GM12878 (cell line): ENCODE measurements around the gene ZNF619. TPM values are rescaled to one million over a fixed set of nuclear protein-coding genes. Genes with fewer than 3 reads are reported as not detected.

Experiments used
- CHD2 ChIP-seq: IDR thresholded peaks from 2 replicates; pipeline ENCODE4 v1.6.1; 2011; ENCODE audit warnings: low read depth, low read length, improper control_type of control experiment, borderline replicate concordance
- DPF2 ChIP-seq: fragments of 450-650 bp; IDR thresholded peaks from 2 replicates; pipeline ENCODE4 v1.6.1; 2017; ENCODE audit warnings: mild to moderate bottlenecking
- EZH2 ChIP-seq: IDR thresholded peaks from 2 replicates; pipeline ENCODE4 v1.6.1; 2012; ENCODE audit warnings: low read depth, mild to moderate bottlenecking, control low read depth, inconsistent platforms, low read length, borderline replicate concordance; ENCODE audit not compliant: control insufficient read depth
- FOXK2 ChIP-seq: fragments of 450-650 bp; IDR thresholded peaks from 2 replicates; pipeline ENCODE4 v1.6.1; 2017; ENCODE audit warnings: mild to moderate bottlenecking, moderate library complexity
- HCFC1 ChIP-seq: fragments of 150-350 bp; IDR thresholded peaks from 2 replicates; pipeline ENCODE4 v1.6.1; 2014; ENCODE audit warnings: low read length
- HDAC6 ChIP-seq: fragments of 200-600 bp; sonication (generic); IDR thresholded peaks from one replicate; pipeline ENCODE4 v1.8.0; 2017; ENCODE audit warnings: antibody characterized with exemption; ENCODE audit not compliant: unreplicated experiment
- IKZF1 ChIP-seq: fragments of 450-650 bp; conservative IDR thresholded peaks from 2 replicates; pipeline ENCODE4 v1.6.1; 2017; ENCODE audit warnings: antibody characterized with exemption, mild to moderate bottlenecking
- KAT2A ChIP-seq: conservative IDR thresholded peaks from 2 replicates; pipeline ENCODE4 v1.6.1; 2011; ENCODE audit warnings: low read depth, low read length; ENCODE audit not compliant: control insufficient read depth
- MEF2A ChIP-seq: IDR thresholded peaks from 2 replicates; pipeline ENCODE4 v1.6.1; 2011; ENCODE audit warnings: low read depth, mild to moderate bottlenecking, low read length, moderate library complexity; ENCODE audit not compliant: insufficient read depth
- MEF2B ChIP-seq: fragments of 450-650 bp; IDR thresholded peaks from 2 replicates; pipeline ENCODE4 v1.6.1; 2018; ENCODE audit warnings: mild to moderate bottlenecking, moderate library complexity; ENCODE audit not compliant: partially characterized antibody, poor library complexity, severe bottlenecking
- NFYB ChIP-seq: IDR thresholded peaks from 2 replicates; pipeline ENCODE4 v1.6.1; 2011; ENCODE audit warnings: low read depth, mild to moderate bottlenecking, low read length, improper control_type of control experiment, moderate library complexity; ENCODE audit not compliant: insufficient read depth
- POLR2AphosphoS2 ChIP-seq: IDR thresholded peaks from 2 replicates; pipeline ENCODE4 v1.6.1; 2011; ENCODE audit warnings: low read depth, mild to moderate bottlenecking, low read length, improper control_type of control experiment, moderate library complexity
- RBBP5 ChIP-seq: fragments of 200-600 bp; sonication (generic); conservative IDR thresholded peaks from 2 replicates; pipeline ENCODE4 v1.6.1; 2016
- RCOR1 ChIP-seq: conservative IDR thresholded peaks from 2 replicates; pipeline ENCODE4 v1.6.1; 2012; ENCODE audit warnings: low read depth, low read length, improper control_type of control experiment
- RFX5 ChIP-seq: IDR thresholded peaks from 2 replicates; pipeline ENCODE4 v1.6.1; 2011; ENCODE audit warnings: low read depth, low read length, improper control_type of control experiment
- SMAD1 ChIP-seq: fragments of 450-650 bp; IDR thresholded peaks from 2 replicates; pipeline ENCODE4 v1.6.1; 2018; ENCODE audit warnings: mild to moderate bottlenecking, low read depth; ENCODE audit not compliant: partially characterized antibody
- SP1 ChIP-seq: IDR thresholded peaks from one replicate; pipeline ENCODE4 v1.6.1; 2011; ENCODE audit warnings: low read depth, low read length
- SPI1 ChIP-seq: IDR thresholded peaks from 2 replicates; pipeline ENCODE4 v1.6.1; 2011; ENCODE audit warnings: low read depth, mild to moderate bottlenecking, low read length, moderate library complexity, borderline replicate concordance; ENCODE audit not compliant: insufficient read depth
- STAT3 ChIP-seq: IDR thresholded peaks from 2 replicates; pipeline ENCODE4 v1.6.1; 2011; ENCODE audit warnings: low read depth, low read length, improper control_type of control experiment
- TARDBP ChIP-seq: IDR thresholded peaks from 2 replicates; pipeline ENCODE4 v1.6.1; 2016; ENCODE audit warnings: borderline replicate concordance
- TCF7 ChIP-seq: IDR thresholded peaks from 2 replicates; pipeline ENCODE4 v1.6.1; 2014; ENCODE audit warnings: antibody characterized with exemption, borderline replicate concordance
- WRNIP1 ChIP-seq: IDR thresholded peaks from 2 replicates; pipeline ENCODE4 v1.6.1; 2011; ENCODE audit warnings: low read depth, low read length, improper control_type of control experiment, borderline replicate concordance
- YBX1 ChIP-seq: fragments of 450-650 bp; IDR thresholded peaks from 2 replicates; pipeline ENCODE4 v1.6.1; 2016; ENCODE audit warnings: antibody characterized with exemption
- YY1 ChIP-seq: IDR thresholded peaks from 2 replicates; pipeline ENCODE4 v1.6.1; 2011; ENCODE audit warnings: low read depth, mild to moderate bottlenecking, low read length
- ZSCAN29 ChIP-seq: fragments of 450-650 bp; IDR thresholded peaks from 2 replicates; pipeline ENCODE4 v1.6.1; 2017; ENCODE audit warnings: mild to moderate bottlenecking, moderate library complexity
- polyA plus RNA-seq, 11 experiments: library from polyadenylated mRNA; depleted of rRNA in 4 of 11; unstranded in 6 of 11; stranded (reverse) in 5 of 11; fragments of >200 nt; fragmentation: Nextera tagmentation in 4 of 11; fragmentation: Illumina TruSeq in 1 of 11; extraction: Ambion mirVana in 4 of 11; extraction: Trizol in 1 of 11; gene quantifications; 1 replicate in 1 of 11; 2 replicates in 10 of 11; pipeline versions ENCODE4 v1.2.1 to v1.2.3, GENCODE V29; 2011 to 2016; ENCODE audit warnings: inconsistent platforms in 2 of 11, missing spikeins in 2 of 11, low read depth in 1 of 11
- total RNA-seq, 4 experiments: library from RNA; depleted of rRNA in 3 of 4; stranded (reverse); fragments of >200 nt in 3 of 4; fragmentation: Illumina TruSeq in 1 of 4; extraction: Trizol in 1 of 4; gene quantifications; 2 replicates each; pipeline versions ENCODE4 v1.2.1 to v1.2.3, GENCODE V29; 2013 to 2021
- TF ChIP-seq, protein P1 (sequence below): fragments of 450-650 bp; formaldehyde crosslinking; IDR thresholded peaks from 2 replicates; pipeline ENCODE4 v1.4.0; 2022; ENCODE audit warnings: mild to moderate bottlenecking, moderate library complexity
- TF ChIP-seq, protein P2 (sequence below): fragments of 450-650 bp; IDR thresholded peaks from 2 replicates; pipeline ENCODE4 v1.6.1; 2017; ENCODE audit warnings: antibody characterized with exemption, mild to moderate bottlenecking, moderate library complexity

Gene ZNF619
- total and polyA plus RNA-seq, 10 of the 15 experiments (the other 5 are each of a cell fraction or from before 2014, with no cell fraction given), result 0.42 to 7.5 (median 3.7) TPM

DNA sequence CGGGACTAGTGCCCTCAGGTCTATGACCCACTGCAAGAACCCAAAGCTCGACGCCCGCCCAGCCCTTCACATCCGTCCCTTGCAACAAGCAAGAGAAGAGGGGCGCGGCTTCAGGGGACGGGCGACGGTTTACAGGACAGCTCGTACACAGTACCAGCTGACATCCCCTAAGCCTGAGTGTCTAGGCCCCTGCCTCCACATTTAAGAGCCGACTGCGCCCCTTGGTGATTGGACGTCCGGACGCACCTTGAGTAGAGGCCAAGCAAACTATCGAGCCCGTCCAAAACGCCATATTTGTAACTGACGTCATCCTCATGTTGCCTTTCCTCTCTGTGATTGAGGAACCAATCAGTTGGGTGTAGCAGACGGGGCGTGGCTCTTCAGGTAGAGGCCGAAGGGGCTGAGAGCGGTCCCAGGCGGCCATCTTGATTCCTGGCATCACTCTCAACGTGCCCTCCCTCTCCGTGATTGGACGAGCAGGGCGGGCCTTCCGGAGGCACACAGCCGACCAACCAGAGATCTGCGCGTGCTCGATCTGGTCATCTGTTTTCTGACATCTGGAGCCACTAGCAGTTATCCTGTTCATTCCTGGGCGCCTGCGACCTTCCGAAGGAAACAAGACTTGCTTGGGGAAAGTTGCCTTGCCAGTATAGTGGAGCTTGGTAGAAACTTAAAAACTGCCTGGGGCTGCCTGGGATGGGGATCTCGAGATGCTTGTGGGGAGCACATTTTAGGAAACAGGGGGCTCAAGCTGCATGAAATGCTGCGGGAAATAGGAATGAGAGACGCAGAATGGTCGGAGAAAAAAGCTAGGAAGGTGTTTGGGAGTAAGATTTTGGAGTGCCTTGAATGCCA is 23.8 kb upstream of the ZNF619 start (continued):
- TF ChIP-seq, protein P1, sequence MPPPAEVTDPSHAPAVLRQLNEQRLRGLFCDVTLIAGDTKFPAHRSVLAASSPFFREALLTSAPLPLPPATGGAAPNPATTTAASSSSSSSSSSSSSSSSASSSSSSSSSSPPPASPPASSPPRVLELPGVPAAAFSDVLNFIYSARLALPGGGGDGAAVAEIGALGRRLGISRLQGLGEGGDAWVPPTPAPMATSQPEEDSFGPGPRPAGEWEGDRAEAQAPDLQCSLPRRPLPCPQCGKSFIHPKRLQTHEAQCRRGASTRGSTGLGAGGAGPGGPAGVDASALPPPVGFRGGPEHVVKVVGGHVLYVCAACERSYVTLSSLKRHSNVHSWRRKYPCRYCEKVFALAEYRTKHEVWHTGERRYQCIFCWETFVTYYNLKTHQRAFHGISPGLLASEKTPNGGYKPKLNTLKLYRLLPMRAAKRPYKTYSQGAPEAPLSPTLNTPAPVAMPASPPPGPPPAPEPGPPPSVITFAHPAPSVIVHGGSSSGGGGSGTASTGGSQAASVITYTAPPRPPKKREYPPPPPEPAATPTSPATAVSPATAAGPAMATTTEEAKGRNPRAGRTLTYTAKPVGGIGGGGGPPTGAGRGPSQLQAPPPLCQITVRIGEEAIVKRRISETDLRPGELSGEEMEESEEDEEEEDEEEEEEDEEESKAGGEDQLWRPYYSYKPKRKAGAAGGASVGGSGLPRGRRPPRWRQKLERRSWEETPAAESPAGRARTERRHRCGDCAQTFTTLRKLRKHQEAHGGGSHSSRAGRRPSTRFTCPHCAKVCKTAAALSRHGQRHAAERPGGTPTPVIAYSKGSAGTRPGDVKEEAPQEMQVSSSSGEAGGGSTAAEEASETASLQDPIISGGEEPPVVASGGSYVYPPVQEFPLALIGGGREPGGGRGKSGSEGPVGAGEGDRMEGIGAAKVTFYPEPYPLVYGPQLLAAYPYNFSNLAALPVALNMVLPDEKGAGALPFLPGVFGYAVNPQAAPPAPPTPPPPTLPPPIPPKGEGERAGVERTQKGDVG, result no peak
- TF ChIP-seq RFX5, result peak; percentile 88
- TF ChIP-seq TARDBP, result no peak
- TF ChIP-seq STAT3, result no peak
- peak; percentile 33 for TF ChIP-seq FOXK2
- peak; percentile 85 for TF ChIP-seq NFYB
- TF ChIP-seq IKZF1, result peak; percentile 70
- peak; percentile 100 for TF ChIP-seq YY1
- TF ChIP-seq MEF2A, result no peak
- TF ChIP-seq HDAC6, result no peak
- TF ChIP-seq SMAD1, result peak; percentile 36
- TF ChIP-seq CHD2, result peak; percentile 82; the same call in 1 of the 2 replicates
- no peak for TF ChIP-seq TCF7
- TF ChIP-seq SP1, result peak; percentile 88
- 0 out of 2 replicates have a peak, but pooled peaks have one; percentile 35 for TF ChIP-seq DPF2
- no peak for TF ChIP-seq KAT2A
- TF ChIP-seq HCFC1, result peak; percentile 78
- no peak for TF ChIP-seq RBBP5
- no peak for TF ChIP-seq WRNIP1
- TF ChIP-seq YBX1, result no peak
- TF ChIP-seq MEF2B, result no peak
- TF ChIP-seq ZSCAN29, result no peak
- no peak for TF ChIP-seq SPI1
- 0 out of 2 replicates have a peak, but pooled peaks have one; percentile 71 for TF ChIP-seq RCOR1
- TF ChIP-seq EZH2, result no peak
- TF ChIP-seq POLR2AphosphoS2, result no peak
- TF ChIP-seq, protein P2, sequence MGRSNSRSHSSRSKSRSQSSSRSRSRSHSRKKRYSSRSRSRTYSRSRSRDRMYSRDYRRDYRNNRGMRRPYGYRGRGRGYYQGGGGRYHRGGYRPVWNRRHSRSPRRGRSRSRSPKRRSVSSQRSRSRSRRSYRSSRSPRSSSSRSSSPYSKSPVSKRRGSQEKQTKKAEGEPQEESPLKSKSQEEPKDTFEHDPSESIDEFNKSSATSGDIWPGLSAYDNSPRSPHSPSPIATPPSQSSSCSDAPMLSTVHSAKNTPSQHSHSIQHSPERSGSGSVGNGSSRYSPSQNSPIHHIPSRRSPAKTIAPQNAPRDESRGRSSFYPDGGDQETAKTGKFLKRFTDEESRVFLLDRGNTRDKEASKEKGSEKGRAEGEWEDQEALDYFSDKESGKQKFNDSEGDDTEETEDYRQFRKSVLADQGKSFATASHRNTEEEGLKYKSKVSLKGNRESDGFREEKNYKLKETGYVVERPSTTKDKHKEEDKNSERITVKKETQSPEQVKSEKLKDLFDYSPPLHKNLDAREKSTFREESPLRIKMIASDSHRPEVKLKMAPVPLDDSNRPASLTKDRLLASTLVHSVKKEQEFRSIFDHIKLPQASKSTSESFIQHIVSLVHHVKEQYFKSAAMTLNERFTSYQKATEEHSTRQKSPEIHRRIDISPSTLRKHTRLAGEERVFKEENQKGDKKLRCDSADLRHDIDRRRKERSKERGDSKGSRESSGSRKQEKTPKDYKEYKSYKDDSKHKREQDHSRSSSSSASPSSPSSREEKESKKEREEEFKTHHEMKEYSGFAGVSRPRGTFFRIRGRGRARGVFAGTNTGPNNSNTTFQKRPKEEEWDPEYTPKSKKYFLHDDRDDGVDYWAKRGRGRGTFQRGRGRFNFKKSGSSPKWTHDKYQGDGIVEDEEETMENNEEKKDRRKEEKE, result no peak
